Stimulated activated CD8-positive, alpha-beta memory T cell treated with anti-CD3 and anti-CD28 coated beads, Interleukin-4, amount 100 ng/mL, for 48 hours (primary cell): ENCODE results near the gene FREM2.

ENCODE experiments used
- DNase-seq: peaks from one replicate; pipeline ENCODE4 v3.0.0-alpha.2; 2020

FREM2 gene

DNA sequence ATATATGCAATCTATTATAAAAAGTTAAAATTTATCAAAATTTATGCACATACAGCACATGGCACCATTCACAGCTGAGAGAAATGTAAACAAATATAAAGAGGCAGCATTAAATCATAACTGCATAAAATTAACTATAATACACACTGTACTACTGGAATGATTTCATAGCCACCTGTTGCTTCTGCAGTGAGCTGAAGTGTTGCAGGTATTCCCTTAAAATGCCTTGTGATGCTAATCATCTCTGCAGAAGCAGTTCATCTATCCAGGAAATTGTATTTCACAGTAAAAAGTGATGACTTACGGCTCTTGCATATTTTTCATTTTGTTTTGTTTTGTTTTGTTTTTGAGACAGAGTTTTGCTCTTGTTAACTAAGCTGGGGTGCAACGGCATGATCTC is 221.7 kb downstream of the FREM2 start:
- DNase-seq, result no peak

DNA sequence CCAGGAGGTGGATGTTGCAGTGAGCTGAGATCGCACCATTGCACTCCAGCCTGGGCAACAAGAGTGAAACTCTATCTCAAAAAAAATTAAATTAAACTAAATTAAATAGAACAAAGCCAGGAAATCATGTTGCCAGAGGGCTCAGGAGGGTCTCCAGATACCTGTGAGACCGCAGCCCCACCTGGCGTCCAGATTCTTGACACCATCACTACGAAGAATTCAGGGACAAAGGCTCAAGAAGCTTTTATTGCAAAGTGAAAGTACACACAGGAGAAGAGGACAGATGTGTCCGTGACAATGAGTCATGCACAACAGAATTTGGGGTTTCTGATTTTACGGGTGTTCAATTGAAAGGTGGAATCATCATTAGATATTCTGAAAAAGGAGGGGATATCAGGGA is 227.2 kb downstream of the FREM2 start:
- no peak for DNase-seq

DNA sequence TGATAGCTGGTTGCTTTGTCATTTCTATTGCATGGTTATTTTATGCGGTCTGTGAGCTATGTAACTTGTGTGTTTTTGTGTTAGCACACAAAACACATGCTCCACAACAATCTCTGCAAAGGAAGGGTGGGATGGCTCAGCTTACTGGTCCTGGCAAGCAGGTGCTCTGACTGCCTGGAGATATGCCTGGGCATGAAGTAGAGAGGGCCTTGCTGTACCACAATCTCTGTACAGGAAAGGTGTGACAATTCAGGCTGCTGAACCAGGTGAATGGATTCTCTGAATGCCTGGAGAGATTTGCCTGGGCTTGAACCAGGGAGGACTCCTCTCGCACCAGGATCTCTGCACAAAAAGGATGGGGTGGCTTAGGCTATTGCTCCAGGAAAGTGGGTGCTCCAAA is 234.2 kb downstream of the FREM2 start:
- DNase-seq, result no peak

DNA sequence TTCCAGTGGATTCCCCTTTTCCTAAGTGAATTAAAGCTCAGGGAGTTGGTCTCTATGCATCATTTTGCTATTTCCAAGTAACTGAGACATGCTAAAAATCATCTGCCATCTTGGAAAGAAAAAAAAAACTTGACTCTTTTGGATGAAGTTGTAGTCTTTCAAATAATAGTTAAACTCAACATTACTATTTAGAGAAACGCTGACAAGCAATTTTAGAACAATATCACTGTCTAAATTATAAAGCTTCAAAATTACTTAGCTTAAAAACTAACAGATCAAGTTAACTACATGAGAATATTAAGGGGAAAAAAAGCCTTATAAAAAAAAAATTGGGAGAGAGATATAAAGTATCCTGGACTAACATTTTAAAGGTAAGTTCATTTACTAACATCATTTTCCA is 235.3 kb downstream of the FREM2 start:
- no peak for DNase-seq

DNA sequence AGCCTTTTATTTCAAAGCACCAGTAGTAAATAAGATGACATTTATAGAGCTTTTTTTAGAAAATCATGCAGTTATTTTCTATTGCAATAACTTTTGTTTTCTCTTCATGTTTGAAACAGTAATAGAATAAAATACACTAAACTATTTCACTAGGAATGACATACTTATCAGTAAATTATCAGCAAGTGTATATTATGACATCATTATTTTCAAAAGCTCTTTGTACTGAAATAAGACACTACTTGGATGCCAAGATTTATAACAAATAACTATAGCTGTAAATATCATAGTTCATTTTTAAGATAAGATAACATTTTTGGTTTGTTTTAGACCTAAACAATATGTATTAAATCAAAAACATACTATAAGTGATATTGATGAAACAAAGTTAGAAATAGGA is 246.9 kb downstream of the FREM2 start:
- no peak for DNase-seq
